Fibroblast of peridontal ligament (primary cell): ENCODE results near the gene FAM187B.
"Not testable (repeated sequence)": the region's sequence is repeated elsewhere in the genome, so short reads cannot be mapped to it uniquely, and the experiment has no call there.

Experiments
- DNase-seq: peaks from one replicate; pipeline ENCODE4 v3.0.0-alpha.2; 2010; ENCODE audit errors: extremely low read depth

FAM187B gene

GRCh38 chr19:35236638-35237400 is 8.3 kb upstream of the FAM187B start:
- DNase-seq = no peak

GRCh38 chr19:35232912-35233311 is 4.4 kb upstream of the FAM187B start:
- no peak for DNase-seq

DNA sequence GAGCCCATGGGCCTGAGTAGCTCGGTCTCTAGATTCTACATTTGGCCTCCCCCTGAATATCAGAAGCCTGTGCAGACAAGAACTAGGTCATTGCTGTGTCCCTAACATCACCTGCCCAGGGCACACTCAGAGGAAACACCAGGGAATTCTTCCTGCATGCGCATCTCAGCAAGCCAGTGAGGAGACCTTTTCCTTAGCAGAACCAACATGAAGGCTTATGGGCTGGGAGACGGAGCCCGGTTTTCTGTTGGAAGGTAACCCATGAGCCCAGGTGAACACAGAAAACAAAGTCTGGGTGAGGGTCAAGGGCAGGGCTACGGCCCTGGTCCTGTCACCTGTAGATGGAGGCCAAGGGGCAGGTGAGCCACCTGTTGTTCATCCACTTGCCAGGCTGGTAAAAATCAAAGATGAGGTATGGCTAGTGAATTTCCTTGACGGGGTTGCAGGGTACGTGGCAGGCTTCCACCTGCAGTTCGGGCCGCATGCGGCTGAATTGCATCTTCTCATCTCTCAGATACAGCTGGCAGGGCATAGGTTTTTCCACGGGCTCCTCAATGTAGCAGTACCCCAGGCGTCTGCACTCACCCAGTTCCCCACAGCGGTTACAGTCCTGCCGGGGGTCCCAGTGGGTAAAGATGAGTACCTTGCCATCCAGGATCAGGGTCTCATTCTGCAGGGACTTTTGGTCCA is 3.6 kb upstream of the FAM187B start:
- no peak for DNase-seq

GRCh38 chr19:35229601-35230000 is 1.1 kb upstream of the FAM187B start:
- no peak for DNase-seq

GRCh38 chr19:35226748-35227147 is 1.8 kb downstream of the FAM187B start:
- no peak for DNase-seq

GRCh38 chr19:35225951-35226350 is 2.6 kb downstream of the FAM187B start:
- DNase-seq = no peak

- DNase-seq = no peak
These were observed 3.6 kb downstream of the FAM187B start for GRCh38 chr19:35224681-35225571.

DNA sequence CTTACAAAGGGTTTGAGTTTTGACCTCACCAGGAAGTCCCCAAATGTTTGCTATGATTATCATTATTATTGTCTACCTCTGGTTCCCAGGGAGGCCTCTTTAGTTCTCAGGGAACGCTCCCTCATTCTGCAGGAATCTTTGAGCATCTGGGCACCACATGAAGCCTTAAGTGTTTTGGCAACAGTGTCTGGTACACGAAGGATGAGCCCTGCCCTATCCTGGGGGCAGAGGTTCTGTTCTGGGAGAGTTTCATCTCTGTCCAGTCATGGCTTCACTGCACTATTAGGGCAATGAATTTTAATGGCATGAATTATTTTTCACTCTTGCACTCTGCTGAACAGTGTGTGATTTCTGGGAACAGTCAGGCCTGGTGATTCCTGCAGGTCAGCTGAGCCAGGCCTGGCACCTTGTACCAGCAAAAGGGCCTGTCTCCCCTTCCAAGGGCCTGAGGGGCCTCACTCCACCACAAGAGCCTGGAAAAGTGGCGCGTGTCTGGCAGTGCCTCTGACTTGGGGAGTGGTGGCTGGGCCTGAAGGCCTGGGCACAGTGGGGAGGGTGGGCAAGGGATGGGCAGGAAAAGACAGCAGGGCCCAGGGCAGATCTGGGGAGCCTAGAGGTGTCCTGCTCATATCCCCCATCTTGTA is 4.6 kb downstream of the FAM187B start:
- DNase-seq = no peak

GRCh38 chr19:35223084-35223790 is 5.3 kb downstream of the FAM187B start:
- no peak for DNase-seq

DNA sequence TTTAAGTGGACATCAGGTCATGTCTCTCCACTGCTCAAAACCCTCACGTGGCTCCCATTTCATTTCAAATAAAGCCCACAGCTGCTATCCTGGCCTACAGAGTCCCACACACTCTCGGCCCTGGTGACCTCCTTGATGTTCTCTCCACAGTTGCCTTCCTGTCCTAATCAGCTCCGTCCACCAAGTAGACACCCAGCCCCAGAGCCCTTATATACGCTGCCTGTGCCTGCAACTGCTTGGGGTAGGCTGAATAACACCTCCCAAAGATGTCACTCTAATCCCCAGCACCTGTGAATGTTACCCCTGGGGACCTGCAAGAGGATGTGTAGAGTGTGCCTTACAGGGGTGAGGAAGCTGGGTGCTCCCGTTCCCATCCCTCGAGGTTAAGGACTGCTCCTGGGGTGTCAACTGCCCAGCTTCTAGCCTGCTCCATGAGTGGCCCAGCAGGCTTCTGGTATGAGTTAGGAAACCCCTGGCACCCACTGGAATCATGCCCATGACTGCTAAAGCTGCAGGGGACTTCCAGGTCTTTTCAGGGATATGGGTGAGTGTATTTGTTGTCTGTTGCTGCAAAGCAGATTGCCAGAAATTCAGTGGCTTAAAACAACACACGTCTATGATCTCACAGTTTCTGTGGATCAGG is 6.0 kb downstream of the FAM187B start:
- no peak for DNase-seq

DNA sequence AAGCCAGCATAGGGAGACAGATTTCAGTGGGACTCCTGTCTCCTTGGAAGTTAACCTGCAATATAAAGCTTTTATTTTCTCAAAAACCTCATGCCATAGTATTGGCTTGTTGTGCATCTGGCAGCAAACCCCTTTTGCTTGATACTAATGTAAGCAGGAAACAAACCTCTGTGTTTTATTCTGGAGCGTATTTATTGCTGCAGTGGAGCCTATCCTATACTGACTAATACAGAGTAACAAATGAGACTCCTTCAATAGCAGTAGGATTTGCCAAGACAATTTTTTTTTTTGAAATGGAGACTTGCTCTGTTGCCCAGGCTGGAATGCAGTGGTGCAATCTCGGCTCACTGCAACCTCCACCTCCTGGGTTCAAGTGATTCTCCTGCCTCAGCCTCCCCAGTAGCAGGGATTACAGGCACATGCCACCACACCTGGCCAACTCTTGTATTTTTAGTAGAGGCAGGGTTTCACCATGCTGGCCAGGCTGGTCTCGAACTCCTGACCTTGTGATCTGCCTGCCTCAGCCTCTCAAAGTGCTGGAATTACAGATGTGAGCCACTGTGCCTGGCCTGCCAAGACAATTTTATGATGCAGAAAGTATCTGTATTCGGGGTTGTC is 7.5 kb downstream of the FAM187B start:
- not testable (repeated sequence) for DNase-seq

- no peak for DNase-seq
These were observed 8.1 kb downstream of the FAM187B start for GRCh38 chr19:35220315-35220921.

DNA sequence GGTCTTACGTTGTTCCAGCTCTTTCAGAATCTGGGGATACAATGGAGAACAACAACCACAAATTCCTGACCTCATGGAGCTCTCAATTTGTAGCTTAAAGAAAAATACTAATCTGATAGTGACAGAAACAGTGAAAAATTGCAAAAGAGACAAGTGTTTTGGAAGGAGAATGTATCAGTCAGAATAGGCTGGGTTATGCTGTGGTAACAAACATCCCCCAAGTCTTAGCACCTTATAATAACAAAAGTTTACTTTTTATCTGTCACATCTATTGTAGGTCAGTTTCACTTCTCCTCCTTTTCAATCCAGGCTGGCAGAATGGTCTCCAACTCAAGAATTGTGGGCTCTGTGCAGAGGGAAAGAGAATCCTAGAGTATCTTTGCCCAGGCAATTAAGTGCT is 9.5 kb downstream of the FAM187B start:
- no peak for DNase-seq

- no peak for DNase-seq
These were observed 10.9 kb downstream of the FAM187B start for GRCh38 chr19:35217649-35217990.

- DNase-seq = no peak
These were observed 11.5 kb downstream of the FAM187B start for GRCh38 chr19:35216833-35217648.

GRCh38 chr19:35216016-35216832 is 12.3 kb downstream of the FAM187B start:
- DNase-seq = no peak

- no peak for DNase-seq
These were observed 13.6 kb downstream of the FAM187B start for GRCh38 chr19:35214766-35215422.
